K562 (cell line): Measurements from ENCODE around the gene ADAM30. TPM values are rescaled to one million over a fixed set of nuclear protein-coding genes. Genes with fewer than 3 reads are reported as not detected.

ENCODE experiments used
- ATAC-seq: fragments of 200-7000 bp; cut with Tn5 transposase; 3 replicates; pipeline ENCODE4 v1.9.1; 2020; ENCODE audit warnings: moderate library complexity
- BruUV-seq: library from RNA; stranded (reverse); fragments of 400-500 nt; replicated peaks from 2 replicates; lab custom pipeline; 2021; lab: Mats Ljungman, UMichigan
- CTCF ChIA-PET: fragments of 300-600 bp; formaldehyde crosslinking; extraction: SDS; loops from one replicate; lab custom pipeline; 2021; ENCODE audit warnings: low intra/inter-chr PET ratio; lab: Yijun Ruan, JAX
- POLR2A ChIA-PET: fragments of 300-600, 350-650 bp; sonication (Branson Sonifier 250); formaldehyde crosslinking; extraction: SDS; loops from one replicate; lab custom pipeline; 2021; ENCODE audit warnings: antibody characterized with exemption, inconsistent platforms; lab: Yijun Ruan, JAX
- DNase-seq, 4 experiments: peaks; one replicate each; pipeline versions ENCODE4 v3.0.0 to v3.0.0-alpha.2; 2011 to 2018; ENCODE audit warnings: low spot score in 3 of 4, mixed read lengths in 3 of 4; ENCODE audit errors: extremely low read depth in 1 of 4
- FAIRE-seq: peaks from 2 replicates; lab custom pipeline; 2011; peaks lifted over from hg19 to GRCh38; lab: Jason Lieb, UNC
- H2AFZ ChIP-seq: 2 replicates; pipeline ENCODE4 v1.6.0; 2011; ENCODE audit warnings: low read depth, low read length, control low read depth, inconsistent platforms
- H3K27ac ChIP-seq: fragments of 200-600 bp; 3 replicates; pipeline ENCODE4 v1.8.0; 2011; ENCODE audit warnings: low read depth, mild to moderate bottlenecking, control low read depth, inconsistent platforms, low read length, moderate library complexity, mixed read lengths; ENCODE audit errors: extremely low read depth
- H3K27me3 ChIP-seq, 2 experiments: fragments of 300-600 bp in 1 of 2; 2 replicates in 1 of 2; 3 replicates in 1 of 2; pipeline versions ENCODE4 v1.6.0 to v1.8.0; 2011; ENCODE audit warnings: inconsistent platforms in 2 of 2, low read length in 2 of 2, mild to moderate bottlenecking in 1 of 2, mixed read lengths in 1 of 2, moderate library complexity in 1 of 2; ENCODE audit not compliant: control insufficient read depth in 2 of 2, insufficient read depth in 2 of 2
- H3K36me3 ChIP-seq: fragments of 300-600 bp; 3 replicates; pipeline ENCODE4 v1.8.0; 2011; ENCODE audit warnings: mild to moderate bottlenecking, low read length, inconsistent platforms; ENCODE audit not compliant: control insufficient read depth, insufficient read depth
- H3K4me1 ChIP-seq, 2 experiments: fragments of 200-600 bp in 1 of 2; replicated peaks in 1 of 2; 2 replicates in 1 of 2; 3 replicates in 1 of 2; pipeline versions ENCODE4 v1.5.1 to v1.8.0; 2011; ENCODE audit warnings: inconsistent platforms in 2 of 2, low read length in 2 of 2, mild to moderate bottlenecking in 1 of 2, mixed read lengths in 1 of 2, moderate library complexity in 1 of 2; ENCODE audit not compliant: control insufficient read depth in 2 of 2, insufficient read depth in 2 of 2
- H3K4me2 ChIP-seq: 2 replicates; pipeline ENCODE4 v1.6.1; 2011; ENCODE audit warnings: low read length, control low read depth, inconsistent platforms, mixed read lengths; ENCODE audit not compliant: insufficient read depth
- H3K4me3 ChIP-seq: fragments of 200-600 bp; sonication (generic), shearing (Covaris generic); 2 replicates; pipeline ENCODE4 v1.5.1; 2016; ENCODE audit warnings: control low read depth, inconsistent platforms
- H3K79me2 ChIP-seq: fragments of 200-600 bp; 3 replicates; pipeline ENCODE4 v1.8.0; 2011; ENCODE audit warnings: low read length, inconsistent platforms; ENCODE audit not compliant: control insufficient read depth, insufficient read depth
- H3K9ac ChIP-seq, 2 experiments: 2 replicates each; pipeline versions ENCODE4 v1.6.0 to v1.6.1; 2011; ENCODE audit warnings: low read depth in 2 of 2, low read length in 2 of 2, control low read depth in 1 of 2, inconsistent platforms in 1 of 2, mild to moderate bottlenecking in 1 of 2, mixed read lengths in 1 of 2; ENCODE audit not compliant: insufficient read depth in 1 of 2
- H3K9me1 ChIP-seq: one replicate; pipeline ENCODE4 v1.6.0; 2011; ENCODE audit warnings: inconsistent platforms, mild to moderate bottlenecking, low read length, moderate library complexity; ENCODE audit not compliant: control insufficient read depth, insufficient read depth
- H3K9me3 ChIP-seq: replicated peaks from 2 replicates; pipeline ENCODE4 v1.5.1; 2011; ENCODE audit warnings: low read depth, low read length, inconsistent platforms; ENCODE audit not compliant: control insufficient read depth, insufficient read depth
- H4K20me1 ChIP-seq: replicated peaks from 2 replicates; pipeline ENCODE4 v1.6.1; 2011; ENCODE audit warnings: low read length, inconsistent platforms, mixed read lengths; ENCODE audit not compliant: control insufficient read depth, insufficient read depth
- BDP1 ChIP-seq: IDR thresholded peaks from 3 replicates; pipeline ENCODE4 v1.6.1; 2011; ENCODE audit not compliant: insufficient read length, insufficient read depth
- BRF1 ChIP-seq: IDR thresholded peaks from 3 replicates; pipeline ENCODE4 v1.6.1; 2011; ENCODE audit warnings: borderline replicate concordance, mild to moderate bottlenecking; ENCODE audit not compliant: insufficient read length; ENCODE audit errors: extremely low read depth
- CXXC5 ChIP-seq: fragments of 250-450 bp; sonication (Bioruptor Pico); IDR thresholded peaks from 2 replicates; pipeline ENCODE4 v1.8.0; 2022; ENCODE audit warnings: inconsistent platforms, mild to moderate bottlenecking, moderate library complexity
- FOXK2 ChIP-seq, 2 experiments: fragments of 450-650 bp; IDR thresholded peaks in 1 of 2; conservative IDR thresholded peaks in 1 of 2; 2 replicates each; pipeline ENCODE4 v1.6.1; 2016; ENCODE audit warnings: low read depth in 2 of 2, mild to moderate bottlenecking in 1 of 2
- KDM5B ChIP-seq: fragments of 200-600 bp; sonication (generic); IDR thresholded peaks from 2 replicates; pipeline ENCODE4 v1.6.1; 2012; ENCODE audit warnings: low read depth, mild to moderate bottlenecking, moderate library complexity, low read length, control low read depth, inconsistent platforms; ENCODE audit not compliant: insufficient replicate concordance
- MECOM ChIP-seq: fragments of 250-450 bp; sonication (Bioruptor Pico); IDR thresholded peaks from 2 replicates; pipeline ENCODE4 v1.8.0; 2022; ENCODE audit warnings: inconsistent platforms
- MEF2D ChIP-seq: conservative IDR thresholded peaks from 2 replicates; pipeline ENCODE4 v1.6.1; 2016; ENCODE audit warnings: low read depth, missing genetic modification characterization, missing compliant biosample characterization
- NFIX ChIP-seq: fragments of 250-450 bp; sonication (Bioruptor Pico); IDR thresholded peaks from 2 replicates; pipeline ENCODE4 v1.4.0; 2020; ENCODE audit warnings: low read depth, mild to moderate bottlenecking, moderate library complexity
- SETDB1 ChIP-seq: IDR thresholded peaks from one replicate; pipeline ENCODE4 v1.6.1; 2012; ENCODE audit warnings: low read length, control low read depth, inconsistent platforms
- SRSF1 ChIP-seq: fragments of 200-400 bp; formaldehyde crosslinking; IDR thresholded peaks from 2 replicates; pipeline ENCODE4 v1.6.1; 2017; ENCODE audit warnings: mild to moderate bottlenecking, low read depth, low read length, moderate library complexity
- WGBS: fragments of 100-300 bp; shearing (Covaris generic); methylation state at CpG from one replicate; pipeline ENCODE4 v1.1.6; 2016; ENCODE audit warnings: low coverage, mixed read lengths; ENCODE audit not compliant: insufficient coverage; ENCODE audit errors: missing lambda C conversion rate; 5-methylcytosine and 5-hydroxymethylcytosine counted together
- in situ Hi-C: fragments of 300-500 bp; cut with MboI; formaldehyde crosslinking; loops from 4 replicates; pipeline ENCODE4 v1.15.0; 2018; ENCODE audit warnings: inconsistent platforms, mixed read lengths
- intact Hi-C: fragments of 100-400 bp; cut with micrococcal nuclease; formaldehyde crosslinking; loops from 2 replicates; pipeline ENCODE4 v1.14.2; 2022
- polyA plus RNA-seq, 8 experiments: library from polyadenylated mRNA; depleted of rRNA in 4 of 8; stranded (reverse) in 5 of 8; unstranded in 3 of 8; fragments of >200 nt; fragmentation: Nextera tagmentation in 2 of 8; fragmentation: Illumina TruSeq in 1 of 8; extraction: Ambion mirVana in 2 of 8; extraction: Trizol in 1 of 8; gene quantifications; 2 replicates each; pipeline versions ENCODE4 v1.2.1 to v1.2.3, GENCODE V29; 2011 to 2014; ENCODE audit warnings: inconsistent platforms in 1 of 8, missing spikeins in 1 of 8
- total RNA-seq, 7 experiments: library from RNA; depleted of rRNA in 6 of 7; stranded (reverse); fragments of >200 nt in 6 of 7; fragmentation: Illumina TruSeq in 2 of 7; extraction: Trizol in 2 of 7; gene quantifications; 2 replicates each; pipeline versions ENCODE4 v1.2.1 to v1.2.3, GENCODE V29; 2011 to 2021; ENCODE audit warnings: low replicate concordance in 1 of 7
- TF ChIP-seq, protein P1 (sequence below), 2 experiments: IDR thresholded peaks; 2 replicates each; pipeline ENCODE4 v1.6.1; 2011; ENCODE audit warnings: borderline replicate concordance in 1 of 2, control low read depth in 1 of 2, low read depth in 1 of 2, low read length in 1 of 2, mild to moderate bottlenecking in 1 of 2, mixed read lengths in 1 of 2, moderate library complexity in 1 of 2; ENCODE audit not compliant: insufficient read depth in 1 of 2, insufficient read length in 1 of 2, poor library complexity in 1 of 2, severe bottlenecking in 1 of 2; ENCODE audit errors: extremely low read depth in 1 of 2
- TF ChIP-seq, protein P2 (sequence below): fragments of 200-800 bp; sonication (Bioruptor generic); IDR thresholded peaks from 2 replicates; pipeline ENCODE4 v1.6.1; 2017; ENCODE audit warnings: missing genetic modification characterization, missing compliant biosample characterization

ADAM30 gene
- total and polyA plus RNA-seq, 9 of the 15 experiments (the other 6 are each of a cell fraction or from before 2014, with no cell fraction given) = not detected

DNA sequence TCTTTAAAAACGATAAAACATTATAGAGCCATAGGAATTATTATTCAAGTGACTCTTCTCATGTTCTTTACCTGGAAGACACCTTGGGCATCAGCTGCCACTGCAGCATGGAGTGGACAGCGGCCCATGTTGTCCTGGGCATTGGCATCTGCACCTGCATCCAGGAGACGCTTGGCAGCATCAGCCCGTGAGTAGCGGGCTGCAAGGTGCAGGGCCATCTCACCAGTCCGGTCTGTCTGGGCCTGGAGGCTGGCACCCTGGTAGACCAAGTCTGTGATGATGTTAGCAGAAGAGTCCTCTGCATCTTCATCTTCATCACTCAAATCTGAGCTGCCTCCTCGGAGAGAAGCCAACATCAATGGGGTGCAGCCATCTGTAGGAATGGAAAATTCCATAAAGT lies 22.9 kb upstream of the ADAM30 start:
- DNase-seq (no peak), FAIRE-seq (no peak), ATAC-seq (no peak)
- H4K20me1 ChIP-seq = no peaks in the 10 kb centered on the region
- no peak for TF ChIP-seq MEF2D (tag)
- TF ChIP-seq SETDB1 = no peak
- peaks cover 0 to 6% of the 10 kb centered on the region in 2 experiments; a peak in 2 of 5 replicates for H3K4me1 ChIP-seq
- H3K36me3 ChIP-seq = no peaks in the 10 kb centered on the region
- intact Hi-C loops = no loop called here
- 7% methylated on average over 7 of the region's 7 CpGs for WGBS
- no peak overlapping the region for H3K4me2 ChIP-seq
- BruUV-seq = no TSS peak
- H3K27ac ChIP-seq = no peak overlapping the region
- H3K9me3 ChIP-seq = no peaks in the 10 kb centered on the region
- in situ Hi-C loops = no loop called here
- ChIA-PET POLR2A (no interaction called here), CTCF (no interaction called here)
- H3K79me2 ChIP-seq = no peaks in the 10 kb centered on the region
- no peak overlapping the region for H3K4me3 ChIP-seq
- H3K27me3 ChIP-seq = peaks cover 11 to 38% of the 10 kb centered on the region in 2 experiments
- H2AFZ ChIP-seq = no peak overlapping the region
- H3K9me1 ChIP-seq = no peaks in the 10 kb centered on the region
- H3K9ac ChIP-seq = no peak overlapping the region

DNA sequence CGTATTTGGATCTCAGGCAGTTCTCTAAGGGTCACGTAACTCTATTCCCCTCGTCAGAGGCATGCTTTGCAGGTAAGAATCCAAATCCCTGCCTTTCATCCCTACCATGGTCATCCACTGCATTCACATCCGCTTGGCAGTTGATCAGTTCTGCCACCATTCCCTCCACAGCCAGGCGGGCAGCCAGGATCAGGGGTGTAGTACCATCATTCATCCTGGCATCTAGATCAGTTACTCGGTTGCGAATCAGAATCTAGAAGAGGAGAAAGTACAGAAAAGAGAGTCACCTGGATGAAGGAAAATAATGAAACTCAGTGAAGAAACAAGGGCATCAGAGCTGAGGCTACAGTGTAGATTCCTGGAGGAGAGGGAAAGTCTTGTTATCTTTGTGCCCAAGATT lies 22.0 kb upstream of the ADAM30 start:
- FAIRE-seq (no peak), DNase-seq (no peak), ATAC-seq (no peak)
- in situ Hi-C loops = no loop called here
- H3K4me3 ChIP-seq = no peak overlapping the region
- ChIA-PET CTCF (no interaction called here), POLR2A (interaction anchor here (1.2 kb wide), 1 partner anchor 79 kb away, joined by 3 read pairs; no protein-coding TSS in a partner anchor)
- no peaks in the 10 kb centered on the region for H3K36me3 ChIP-seq
- H3K27ac ChIP-seq = no peak overlapping the region
- BruUV-seq = no TSS peak
- no peaks in the 10 kb centered on the region for H4K20me1 ChIP-seq
- intact Hi-C loops = no loop called here
- H3K9ac ChIP-seq = no peak overlapping the region
- H3K9me1 ChIP-seq = no peaks in the 10 kb centered on the region
- H3K4me1 ChIP-seq = peaks cover 0 to 6% of the 10 kb centered on the region in 2 experiments; a peak in 2 of 5 replicates
- WGBS = under 1% methylated on average over 7 of the region's 7 CpGs
- H3K27me3 ChIP-seq = peaks cover 11 to 34% of the 10 kb centered on the region in 2 experiments
- no peaks in the 10 kb centered on the region for H3K79me2 ChIP-seq
- no peak overlapping the region for H2AFZ ChIP-seq
- no peaks in the 10 kb centered on the region for H3K9me3 ChIP-seq
- H3K4me2 ChIP-seq = no peak overlapping the region
- TF ChIP-seq BDP1 (no peak), MECOM (no peak), BRF1 (no peak), CXXC5 (CRISPR knock-in tag) (no peak), NFIX (CRISPR knock-in tag) (no peak), FOXK2 (conservative IDR thresholded peaks at IDR 0.05 in 1 of 2, IDR thresholded peaks at IDR 0.05 in 1 of 2; ENCODE audit: low read depth in 2 of 2) (no peak), SRSF1 (no peak), KDM5B (no peak)
- TF ChIP-seq, protein P1, sequence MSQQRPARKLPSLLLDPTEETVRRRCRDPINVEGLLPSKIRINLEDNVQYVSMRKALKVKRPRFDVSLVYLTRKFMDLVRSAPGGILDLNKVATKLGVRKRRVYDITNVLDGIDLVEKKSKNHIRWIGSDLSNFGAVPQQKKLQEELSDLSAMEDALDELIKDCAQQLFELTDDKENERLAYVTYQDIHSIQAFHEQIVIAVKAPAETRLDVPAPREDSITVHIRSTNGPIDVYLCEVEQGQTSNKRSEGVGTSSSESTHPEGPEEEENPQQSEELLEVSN (IDR thresholded peaks at IDR 0.05; ENCODE audit: borderline replicate concordance in 1 of 2, extremely low read depth in 1 of 2, insufficient read depth in 1 of 2, insufficient read length in 1 of 2, low read depth in 1 of 2, low read length in 1 of 2, poor library complexity in 1 of 2, severe bottlenecking in 1 of 2) = no peak
- TF ChIP-seq, protein P2, sequence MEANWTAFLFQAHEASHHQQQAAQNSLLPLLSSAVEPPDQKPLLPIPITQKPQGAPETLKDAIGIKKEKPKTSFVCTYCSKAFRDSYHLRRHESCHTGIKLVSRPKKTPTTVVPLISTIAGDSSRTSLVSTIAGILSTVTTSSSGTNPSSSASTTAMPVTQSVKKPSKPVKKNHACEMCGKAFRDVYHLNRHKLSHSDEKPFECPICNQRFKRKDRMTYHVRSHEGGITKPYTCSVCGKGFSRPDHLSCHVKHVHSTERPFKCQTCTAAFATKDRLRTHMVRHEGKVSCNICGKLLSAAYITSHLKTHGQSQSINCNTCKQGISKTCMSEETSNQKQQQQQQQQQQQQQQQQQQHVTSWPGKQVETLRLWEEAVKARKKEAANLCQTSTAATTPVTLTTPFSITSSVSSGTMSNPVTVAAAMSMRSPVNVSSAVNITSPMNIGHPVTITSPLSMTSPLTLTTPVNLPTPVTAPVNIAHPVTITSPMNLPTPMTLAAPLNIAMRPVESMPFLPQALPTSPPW (CRISPR knock-in tag) = no peak
